GM12891 (cell line): Measurements from ENCODE around the gene PIM2.

ENCODE experiments used
- PAX5 ChIP-seq: IDR thresholded peaks from 2 replicates; pipeline ENCODE4 v1.6.1; 2011; ENCODE audit warnings: low read length, moderate library complexity, mild to moderate bottlenecking; ENCODE audit not compliant: insufficient read depth, severe bottlenecking
- POLR2A ChIP-seq: IDR thresholded peaks from 2 replicates; pipeline ENCODE4 v1.6.1; 2011; ENCODE audit warnings: low read depth, low read length, control low read depth
- POLR2AphosphoS5 ChIP-seq: IDR thresholded peaks from 2 replicates; pipeline ENCODE4 v1.6.1; 2011; ENCODE audit warnings: low read depth, low read length, control low read depth
- POU2F2 ChIP-seq: IDR thresholded peaks from 2 replicates; pipeline ENCODE4 v1.6.1; 2011; ENCODE audit warnings: low read depth, mild to moderate bottlenecking, control low read depth, low read length, moderate library complexity
- SPI1 ChIP-seq: IDR thresholded peaks from 2 replicates; pipeline ENCODE4 v1.6.1; 2011; ENCODE audit warnings: low read depth, low read length, control low read depth
- TAF1 ChIP-seq: IDR thresholded peaks from 2 replicates; pipeline ENCODE4 v1.6.1; 2011; ENCODE audit warnings: low read depth, low read length, control low read depth

- TF ChIP-seq POLR2AphosphoS5 (no peak), SPI1 (no peak), PAX5 (no peak), POLR2A (no peak), TAF1 (no peak), POU2F2 (no peak)
Measured at GRCh38 chrX:48905090-48905790, 13.6 kb downstream of the PIM2 start.
